ENCODE measurements around the gene B3GNT2. TPM values are rescaled to one million over a fixed set of nuclear protein-coding genes. Genes with fewer than 3 reads are reported as not detected.

Gene B3GNT2
- total and polyA plus RNA-seq, 2 experiments from 2014 or later = 35.5 to 70.4 TPM

DNA sequence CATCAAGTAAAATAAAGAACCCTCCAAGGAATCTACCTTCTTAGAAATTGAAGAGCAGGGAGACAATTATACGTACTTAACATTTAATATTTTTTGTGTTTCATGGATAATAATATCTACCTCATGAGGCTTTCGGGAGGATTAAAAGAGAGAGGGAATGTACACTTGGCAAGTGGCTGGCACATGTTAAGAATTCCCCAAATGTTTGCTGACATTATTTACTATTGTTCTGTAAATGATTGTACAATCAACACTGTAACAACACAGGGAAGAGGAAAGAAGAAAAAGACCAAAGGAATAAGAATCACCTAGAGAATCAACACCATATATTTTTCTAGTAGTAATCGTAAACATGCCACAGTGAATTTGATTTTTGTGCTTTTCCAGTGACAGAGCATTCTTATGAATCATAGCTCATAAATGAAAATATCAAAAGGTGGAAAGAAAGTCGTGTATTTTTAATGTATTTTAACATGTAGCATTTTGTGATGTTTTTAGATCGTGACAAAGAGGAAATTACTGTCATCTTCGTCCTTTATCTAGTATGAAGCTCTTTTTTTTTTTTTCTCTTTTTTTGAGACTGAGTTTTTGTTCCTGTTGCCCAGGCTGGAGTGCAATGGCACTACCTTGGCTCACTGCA lies 67.3 kb downstream of the B3GNT2 start (continued):
- TF ChIP-seq NANOG (IDR thresholded peaks at IDR 0.05; ENCODE audit: borderline replicate concordance) (no peak), ZNF331 (CRISPR knock-in tag; IDR thresholded peaks at IDR 0.05; ENCODE audit: low read depth) (no peak), ZNF114 (CRISPR knock-in tag; IDR thresholded peaks at IDR 0.05) (no peak), STAT1 (IDR thresholded peaks at IDR 0.05; ENCODE audit: unreplicated experiment) (no peak)
- TF ChIP-seq, protein P1, sequence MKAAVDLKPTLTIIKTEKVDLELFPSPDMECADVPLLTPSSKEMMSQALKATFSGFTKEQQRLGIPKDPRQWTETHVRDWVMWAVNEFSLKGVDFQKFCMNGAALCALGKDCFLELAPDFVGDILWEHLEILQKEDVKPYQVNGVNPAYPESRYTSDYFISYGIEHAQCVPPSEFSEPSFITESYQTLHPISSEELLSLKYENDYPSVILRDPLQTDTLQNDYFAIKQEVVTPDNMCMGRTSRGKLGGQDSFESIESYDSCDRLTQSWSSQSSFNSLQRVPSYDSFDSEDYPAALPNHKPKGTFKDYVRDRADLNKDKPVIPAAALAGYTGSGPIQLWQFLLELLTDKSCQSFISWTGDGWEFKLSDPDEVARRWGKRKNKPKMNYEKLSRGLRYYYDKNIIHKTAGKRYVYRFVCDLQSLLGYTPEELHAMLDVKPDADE (IDR thresholded peaks at IDR 0.05) = no peak
- TF ChIP-seq, protein P2, sequence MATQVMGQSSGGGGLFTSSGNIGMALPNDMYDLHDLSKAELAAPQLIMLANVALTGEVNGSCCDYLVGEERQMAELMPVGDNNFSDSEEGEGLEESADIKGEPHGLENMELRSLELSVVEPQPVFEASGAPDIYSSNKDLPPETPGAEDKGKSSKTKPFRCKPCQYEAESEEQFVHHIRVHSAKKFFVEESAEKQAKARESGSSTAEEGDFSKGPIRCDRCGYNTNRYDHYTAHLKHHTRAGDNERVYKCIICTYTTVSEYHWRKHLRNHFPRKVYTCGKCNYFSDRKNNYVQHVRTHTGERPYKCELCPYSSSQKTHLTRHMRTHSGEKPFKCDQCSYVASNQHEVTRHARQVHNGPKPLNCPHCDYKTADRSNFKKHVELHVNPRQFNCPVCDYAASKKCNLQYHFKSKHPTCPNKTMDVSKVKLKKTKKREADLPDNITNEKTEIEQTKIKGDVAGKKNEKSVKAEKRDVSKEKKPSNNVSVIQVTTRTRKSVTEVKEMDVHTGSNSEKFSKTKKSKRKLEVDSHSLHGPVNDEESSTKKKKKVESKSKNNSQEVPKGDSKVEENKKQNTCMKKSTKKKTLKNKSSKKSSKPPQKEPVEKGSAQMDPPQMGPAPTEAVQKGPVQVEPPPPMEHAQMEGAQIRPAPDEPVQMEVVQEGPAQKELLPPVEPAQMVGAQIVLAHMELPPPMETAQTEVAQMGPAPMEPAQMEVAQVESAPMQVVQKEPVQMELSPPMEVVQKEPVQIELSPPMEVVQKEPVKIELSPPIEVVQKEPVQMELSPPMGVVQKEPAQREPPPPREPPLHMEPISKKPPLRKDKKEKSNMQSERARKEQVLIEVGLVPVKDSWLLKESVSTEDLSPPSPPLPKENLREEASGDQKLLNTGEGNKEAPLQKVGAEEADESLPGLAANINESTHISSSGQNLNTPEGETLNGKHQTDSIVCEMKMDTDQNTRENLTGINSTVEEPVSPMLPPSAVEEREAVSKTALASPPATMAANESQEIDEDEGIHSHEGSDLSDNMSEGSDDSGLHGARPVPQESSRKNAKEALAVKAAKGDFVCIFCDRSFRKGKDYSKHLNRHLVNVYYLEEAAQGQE (IDR thresholded peaks at IDR 0.05; ENCODE audit: unreplicated experiment) = no peak

- no peak overlapping the region; the same call in 1 of the 2 replicates for H2AFZ ChIP-seq
- ATAC-seq (no peak), DNase-seq (ENCODE audit: low spot score) (no peak)
- H3F3A ChIP-seq (replicated peaks; ENCODE audit: low read depth) = no peaks in the 10 kb centered on the region
- no peaks in the 10 kb centered on the region for H3K36me3 ChIP-seq (ENCODE audit: insufficient read depth)
- H3K4me3 ChIP-seq = no peak overlapping the region
- no peak overlapping the region for H3K4me3 Mint-ChIP-seq
- H3K9me2 ChIP-seq (ENCODE audit: insufficient read depth) = no peaks in the 10 kb centered on the region
- H3K4me1 ChIP-seq (ENCODE audit: insufficient read depth) = peaks cover 18% of the 10 kb centered on the region
- no peaks in the 10 kb centered on the region for H3K27me3 ChIP-seq (ENCODE audit: insufficient read depth)
- no peaks in the 10 kb centered on the region for H4K20me1 ChIP-seq (replicated peaks; ENCODE audit: insufficient read depth)
- H3K79me2 ChIP-seq (replicated peaks; ENCODE audit: insufficient read depth) = no peaks in the 10 kb centered on the region
- peaks cover 5% of the 10 kb centered on the region; the same call in 2 of the 3 replicates for H3K36me3 Mint-ChIP-seq (ENCODE audit: low read depth)
- peaks cover 14% of the 10 kb centered on the region for H3K27me3 Mint-ChIP-seq (ENCODE audit: insufficient read depth, low read depth, poor library complexity)
- H3K4me1 Mint-ChIP-seq = peaks cover 33% of the 10 kb centered on the region
- no peak overlapping the region for H3K27ac ChIP-seq (ENCODE audit: low read depth)
- TF ChIP-seq NANOG (IDR thresholded peaks at IDR 0.05; ENCODE audit: borderline replicate concordance) = no peak
- TF ChIP-seq, protein P1 (IDR thresholded peaks at IDR 0.05) = no peak
- no peak for TF ChIP-seq CTCF (conservative IDR thresholded peaks at IDR 0.05; ENCODE audit: low read depth in 2 of 2)
- no peak for TF ChIP-seq EZH2phosphoT487 (IDR thresholded peaks at IDR 0.05; ENCODE audit: unreplicated experiment)
- no peak for TF ChIP-seq EZH2 (IDR thresholded peaks at IDR 0.05; ENCODE audit: low read depth, unreplicated experiment)
- peaks cover 4% of the 10 kb centered on the region for H3K9me3 Mint-ChIP-seq
- H3K27ac Mint-ChIP-seq = no peak overlapping the region
- H3K4me2 ChIP-seq = no peak overlapping the region
These were observed 68.3 kb downstream of the B3GNT2 start for GRCh38 chr2:62264186-62264585.
